B cell (primary cell): Measurements from ENCODE around the gene UHRF1.

ENCODE experiments used
- CTCF ChIP-seq: fragments of 200-600 bp; IDR thresholded peaks from one replicate; pipeline ENCODE4 v1.8.0; 2022; ENCODE audit warnings: antibody characterized with exemption, mild to moderate bottlenecking
- EZH2 ChIP-seq: IDR thresholded peaks from 2 replicates; pipeline ENCODE4 v1.6.1; 2012; ENCODE audit warnings: borderline replicate concordance, low read depth, mild to moderate bottlenecking, moderate library complexity, low read length; ENCODE audit not compliant: insufficient read depth, poor library complexity, severe bottlenecking

GRCh38 chr19:4970558-4971423, 61.5 kb downstream of the UHRF1 start:
- TF ChIP-seq CTCF (no peak), EZH2 (no peak)
